22Rv1 (cell line): ENCODE data around the gene ANKRD60.
A peak's percentile ranks its signal among the peaks of the same experiment; 100 is the strongest.

Experiments
- H3K27ac ChIP-seq: fragments of 450-650 bp; 2 replicates; pipeline ENCODE4 v1.5.1; 2017
- ZFX ChIP-seq: fragments of 450-650 bp; IDR thresholded peaks from 2 replicates; pipeline ENCODE4 v1.6.1; 2017; ENCODE audit warnings: antibody characterized with exemption, borderline replicate concordance
- TF ChIP-seq, protein P1 (sequence below): fragments of 450-650 bp; IDR thresholded peaks from 2 replicates; pipeline ENCODE4 v1.5.1; 2017; ENCODE audit warnings: mild to moderate bottlenecking

ANKRD60 gene

DNA sequence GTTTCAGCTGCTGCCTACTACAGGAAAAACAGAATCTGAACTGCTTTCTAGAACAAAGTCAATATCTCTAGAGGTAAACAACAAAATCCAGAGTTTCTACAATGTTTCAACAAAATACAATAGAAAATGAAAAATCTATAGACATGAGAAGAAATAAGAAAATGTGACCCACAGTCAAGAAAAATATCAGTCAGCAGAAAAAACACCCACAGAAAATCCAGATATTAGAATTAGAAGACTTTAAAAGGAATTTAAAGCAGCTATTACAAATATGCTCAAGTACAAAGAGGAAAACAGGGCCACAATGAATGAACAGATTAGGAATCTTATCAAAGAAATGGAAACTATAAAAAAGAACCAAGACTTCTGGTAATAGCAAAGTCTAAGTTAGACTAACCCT is 26.4 kb upstream of the ANKRD60 start:
- TF ChIP-seq, protein P1, sequence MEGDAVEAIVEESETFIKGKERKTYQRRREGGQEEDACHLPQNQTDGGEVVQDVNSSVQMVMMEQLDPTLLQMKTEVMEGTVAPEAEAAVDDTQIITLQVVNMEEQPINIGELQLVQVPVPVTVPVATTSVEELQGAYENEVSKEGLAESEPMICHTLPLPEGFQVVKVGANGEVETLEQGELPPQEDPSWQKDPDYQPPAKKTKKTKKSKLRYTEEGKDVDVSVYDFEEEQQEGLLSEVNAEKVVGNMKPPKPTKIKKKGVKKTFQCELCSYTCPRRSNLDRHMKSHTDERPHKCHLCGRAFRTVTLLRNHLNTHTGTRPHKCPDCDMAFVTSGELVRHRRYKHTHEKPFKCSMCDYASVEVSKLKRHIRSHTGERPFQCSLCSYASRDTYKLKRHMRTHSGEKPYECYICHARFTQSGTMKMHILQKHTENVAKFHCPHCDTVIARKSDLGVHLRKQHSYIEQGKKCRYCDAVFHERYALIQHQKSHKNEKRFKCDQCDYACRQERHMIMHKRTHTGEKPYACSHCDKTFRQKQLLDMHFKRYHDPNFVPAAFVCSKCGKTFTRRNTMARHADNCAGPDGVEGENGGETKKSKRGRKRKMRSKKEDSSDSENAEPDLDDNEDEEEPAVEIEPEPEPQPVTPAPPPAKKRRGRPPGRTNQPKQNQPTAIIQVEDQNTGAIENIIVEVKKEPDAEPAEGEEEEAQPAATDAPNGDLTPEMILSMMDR: no peak
- TF ChIP-seq ZFX: no peak
- H3K27ac ChIP-seq: no peak overlapping the region

GRCh38 chr20:58251979-58252591 is 23.6 kb upstream of the ANKRD60 start:
- H3K27ac ChIP-seq: peak overlapping the region; percentile 57
- TF ChIP-seq ZFX: no peak
- TF ChIP-seq, protein P1: no peak

DNA sequence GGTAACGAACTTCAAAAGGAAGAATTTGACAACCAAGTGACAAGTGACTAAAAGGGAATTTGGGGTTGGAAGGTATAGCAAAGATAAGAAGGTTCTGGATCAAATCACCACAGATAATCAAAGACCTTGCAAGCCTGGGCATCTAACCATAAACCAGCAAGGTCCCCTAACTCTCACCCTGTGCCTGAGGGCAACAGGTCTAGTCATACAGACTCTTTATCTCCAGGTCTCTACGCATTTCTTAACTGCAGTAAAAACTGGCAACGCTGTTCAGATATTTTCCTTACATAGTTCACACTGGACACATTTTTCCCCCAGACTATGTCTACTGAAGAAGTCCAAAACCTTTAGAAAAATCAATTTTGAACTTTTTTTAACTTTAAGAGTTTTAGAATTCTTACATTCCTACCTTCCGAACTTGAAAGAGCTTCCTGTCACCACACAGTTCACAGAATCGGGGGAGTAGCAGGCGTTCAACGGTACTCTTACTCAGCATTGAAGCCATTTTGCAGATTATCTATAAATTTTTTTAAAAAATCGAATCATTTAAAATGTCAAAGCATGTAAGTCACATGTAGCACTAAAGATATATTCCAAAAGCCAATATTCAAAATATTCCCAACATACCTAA is 23.0 kb upstream of the ANKRD60 start:
- H3K27ac ChIP-seq: peak overlapping the region; percentile 57

DNA sequence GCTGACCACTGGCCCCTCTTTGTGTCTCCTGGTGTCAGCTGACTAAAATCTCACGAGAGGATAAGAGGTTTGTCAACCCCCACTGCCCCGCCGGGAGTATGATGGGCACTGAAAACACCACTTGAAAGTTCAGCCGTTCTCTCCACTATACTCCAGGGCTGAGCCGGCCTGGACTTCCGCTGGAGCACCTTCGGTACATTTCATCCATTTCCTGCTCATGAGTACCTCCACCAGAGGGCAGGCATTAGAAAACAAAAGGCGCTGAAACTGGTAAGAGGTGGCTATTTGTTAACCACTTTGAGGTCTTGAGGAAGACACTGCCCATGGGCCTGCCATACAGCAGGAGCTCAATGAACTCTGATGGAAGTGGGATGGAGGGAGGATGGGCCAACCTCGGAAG is 17.9 kb upstream of the ANKRD60 start:
- no peak for TF ChIP-seq ZFX
- TF ChIP-seq, protein P1: peak; percentile 18; the same call in 1 of the 2 replicates
- no peak overlapping the region for H3K27ac ChIP-seq

More for the DNA sequence above, 23.0 kb upstream of the ANKRD60 start:
- TF ChIP-seq, protein P1: no peak
- no peak for TF ChIP-seq ZFX

- TF ChIP-seq, protein P1: no peak
- no peak for TF ChIP-seq ZFX
- H3K27ac ChIP-seq: no peak overlapping the region
Measured at GRCh38 chr20:58245931-58246330, 17.5 kb upstream of the ANKRD60 start.

- no peak overlapping the region for H3K27ac ChIP-seq
- TF ChIP-seq, protein P1: no peak
- no peak for TF ChIP-seq ZFX
Measured at GRCh38 chr20:58245181-58245891, 16.9 kb upstream of the ANKRD60 start.

GRCh38 chr20:58244517-58245030 is 16.1 kb upstream of the ANKRD60 start:
- no peak for TF ChIP-seq ZFX
- no peak overlapping the region for H3K27ac ChIP-seq
